Smooth muscle cell (in vitro differentiated cells): ENCODE data around the gene COX14. TPM values are rescaled to one million over a fixed set of nuclear protein-coding genes. Genes with fewer than 3 reads are reported as not detected.

ENCODE experiments used
- DNase-seq: peaks from one replicate; lab custom pipeline; 2025; ENCODE audit not compliant: unreplicated experiment; lab: John Stamatoyannopoulos, UW
- H2AFZ ChIP-seq: fragments of 200-600 bp; sonication (generic); 2 replicates; pipeline ENCODE4 v1.6.0; 2016; ENCODE audit warnings: antibody characterized with exemption, low read depth, mild to moderate bottlenecking
- H3F3A ChIP-seq: fragments of 200-600 bp; sonication (generic); 2 replicates; pipeline ENCODE4 v1.6.0; 2017; ENCODE audit warnings: antibody characterized with exemption, low read depth
- H3K27ac ChIP-seq: fragments of 200-600 bp; sonication (generic); 2 replicates; pipeline ENCODE4 v1.5.1; 2016; ENCODE audit warnings: low read depth, mild to moderate bottlenecking
- H3K27me3 ChIP-seq: fragments of 200-600 bp; sonication (generic); 2 replicates; pipeline ENCODE4 v1.6.1; 2016; ENCODE audit warnings: low read depth, mild to moderate bottlenecking
- H3K36me3 ChIP-seq: fragments of 200-600 bp; sonication (generic); 2 replicates; pipeline ENCODE4 v1.5.1; 2016; ENCODE audit warnings: low read depth
- H3K4me1 ChIP-seq: fragments of 200-600 bp; sonication (generic); 2 replicates; pipeline ENCODE4 v1.5.1; 2016; ENCODE audit warnings: low read depth
- H3K4me2 ChIP-seq: fragments of 200-600 bp; sonication (generic); 2 replicates; pipeline ENCODE4 v1.6.0; 2016; ENCODE audit warnings: mild to moderate bottlenecking
- H3K4me3 ChIP-seq: fragments of 200-600 bp; sonication (generic); 2 replicates; pipeline ENCODE4 v1.5.1; 2016; ENCODE audit warnings: mild to moderate bottlenecking
- H3K79me2 ChIP-seq: fragments of 200-600 bp; sonication (generic); 2 replicates; pipeline ENCODE4 v1.6.0; 2016; ENCODE audit warnings: low read depth, mild to moderate bottlenecking
- H3K9ac ChIP-seq: fragments of 200-600 bp; sonication (generic); 2 replicates; pipeline ENCODE4 v1.6.0; 2016; ENCODE audit warnings: low read depth
- H3K9me3 ChIP-seq: fragments of 200-600 bp; sonication (generic); replicated peaks from 2 replicates; pipeline ENCODE4 v1.5.1; 2016; ENCODE audit warnings: low read depth
- H4K20me1 ChIP-seq: fragments of 200-600 bp; sonication (generic); 2 replicates; pipeline ENCODE4 v1.6.0; 2016; ENCODE audit warnings: low read depth
- CTCF ChIP-seq: fragments of 200-600 bp; sonication (generic); IDR thresholded peaks from 2 replicates; pipeline ENCODE4 v1.5.1; 2017; ENCODE audit warnings: borderline replicate concordance, mild to moderate bottlenecking, antibody characterized with exemption; ENCODE audit not compliant: insufficient read depth, poor library complexity, severe bottlenecking
- WGBS: methylation state at CpG from one replicate; pipeline ENCODE4 v1.1.7; 2016; ENCODE audit warnings: low lambda C conversion rate; 5-methylcytosine and 5-hydroxymethylcytosine counted together
- polyA plus RNA-seq: library from polyadenylated mRNA; unstranded; fragments of >200 nt; fragmentation: Nextera tagmentation; extraction: Ambion mirVana; gene quantifications from 2 replicates; pipeline ENCODE4 v1.2.1, GENCODE V29; 2016
- total RNA-seq: library from RNA; depleted of rRNA; stranded (reverse); fragments of >200 nt; gene quantifications from 2 replicates; pipeline ENCODE4 v1.2.3, GENCODE V29; 2014

Gene COX14
- total and polyA plus RNA-seq, 2 experiments from 2014 or later, result 18.6 to 67.9 TPM

DNA sequence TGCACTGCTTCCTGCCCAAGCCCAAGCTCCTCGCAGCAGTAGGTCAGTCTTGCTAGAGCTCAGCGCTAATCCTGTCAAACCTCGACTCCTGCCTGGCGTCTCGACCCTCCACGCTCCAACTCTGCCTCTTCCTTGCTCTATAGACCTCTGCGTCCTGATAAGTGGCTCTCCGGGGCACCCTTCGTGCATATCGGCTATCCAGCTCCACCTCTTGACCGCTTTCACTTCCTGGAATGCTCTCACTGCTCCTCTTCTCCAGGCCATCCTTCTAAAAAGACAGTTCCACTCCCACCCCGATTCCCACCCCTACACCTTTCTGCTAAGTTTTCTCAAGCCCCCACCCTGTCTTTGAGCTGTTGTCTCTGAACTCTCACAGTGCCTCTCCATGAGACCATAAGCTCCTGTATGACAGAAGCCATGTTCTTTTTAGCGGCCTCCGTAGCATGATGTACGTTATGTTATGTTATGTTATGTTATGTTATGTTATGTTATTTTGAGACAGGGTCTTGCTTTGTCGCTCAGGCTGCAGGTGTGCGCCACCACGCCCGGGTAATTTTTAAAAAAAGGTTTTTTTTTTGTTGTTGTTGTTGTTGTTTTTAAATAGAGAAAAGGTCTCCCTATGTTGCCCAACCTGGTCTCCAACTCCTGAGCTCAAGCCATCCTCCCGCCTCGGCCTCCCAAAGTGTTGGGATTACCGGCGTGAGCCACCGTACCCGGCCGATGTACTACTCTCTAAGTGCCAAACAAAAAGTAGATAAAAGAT lies 601 bp downstream of the COX14 start:
- H3F3A ChIP-seq, result peaks cover 5% of the 10 kb centered on the region
- peak overlapping the region; percentile 79 for H3K27ac ChIP-seq
- H3K79me2 ChIP-seq, result peaks cover 46% of the 10 kb centered on the region
- H3K4me3 ChIP-seq, result peak overlapping the region; percentile 79
- no peaks in the 10 kb centered on the region for H3K36me3 ChIP-seq
- H3K4me1 ChIP-seq, result peaks cover 17% of the 10 kb centered on the region
- peak overlapping the region; percentile 63 for H3K9ac ChIP-seq
- no peaks in the 10 kb centered on the region for H3K27me3 ChIP-seq
- WGBS, result 34% methylated on average over 26 of the region's 26 CpGs
- peak overlapping the region; percentile 90 for H3K4me2 ChIP-seq
- peak overlapping the region; percentile 79 for H2AFZ ChIP-seq
- DNase-seq, result no peak
- TF ChIP-seq CTCF, result no peak
- H3K9me3 ChIP-seq, result no peaks in the 10 kb centered on the region
- peaks cover 5% of the 10 kb centered on the region for H4K20me1 ChIP-seq

- peaks cover 3% of the 10 kb centered on the region for H3F3A ChIP-seq
- DNase-seq, result no peak
- peaks cover 20% of the 10 kb centered on the region for H4K20me1 ChIP-seq
- no peak overlapping the region for H3K4me2 ChIP-seq
- H3K9ac ChIP-seq, result no peak overlapping the region
- no peaks in the 10 kb centered on the region for H3K36me3 ChIP-seq
- WGBS, result 97% methylated on average over 6 of the region's 6 CpGs
- peaks cover 55% of the 10 kb centered on the region for H3K79me2 ChIP-seq
- H2AFZ ChIP-seq, result no peak overlapping the region
- no peaks in the 10 kb centered on the region for H3K9me3 ChIP-seq
- H3K4me3 ChIP-seq, result no peak overlapping the region
- TF ChIP-seq CTCF, result no peak
- H3K4me1 ChIP-seq, result peaks cover 4% of the 10 kb centered on the region
- H3K27me3 ChIP-seq, result no peaks in the 10 kb centered on the region
- no peak overlapping the region for H3K27ac ChIP-seq
These were observed 5.1 kb downstream of the COX14 start for GRCh38 chr12:50117057-50117622.

GRCh38 chr12:50119387-50119786 lies 7.4 kb downstream of the COX14 start:
- 96% methylated on average over 2 of the region's 2 CpGs for WGBS
- H3K27me3 ChIP-seq, result no peaks in the 10 kb centered on the region
- no peaks in the 10 kb centered on the region for H3F3A ChIP-seq
- no peaks in the 10 kb centered on the region for H3K9me3 ChIP-seq
- no peak overlapping the region for H3K27ac ChIP-seq
- H4K20me1 ChIP-seq, result peaks cover 20% of the 10 kb centered on the region
- H2AFZ ChIP-seq, result no peak overlapping the region
- H3K4me3 ChIP-seq, result no peak overlapping the region
- H3K79me2 ChIP-seq, result peaks cover 39% of the 10 kb centered on the region
- no peak for TF ChIP-seq CTCF
- no peak overlapping the region for H3K9ac ChIP-seq
- H3K4me1 ChIP-seq, result no peaks in the 10 kb centered on the region
- no peak for DNase-seq
- H3K36me3 ChIP-seq, result no peaks in the 10 kb centered on the region
- no peak overlapping the region for H3K4me2 ChIP-seq
